Astrocyte of the spinal cord (primary cell): ENCODE results near the gene DBI.

Source experiments
- DNase-seq: peaks from one replicate; pipeline ENCODE4 v3.0.0; 2011; ENCODE audit warnings: low read depth, low spot score
- H3K4me3 ChIP-seq: 2 replicates; pipeline ENCODE4 v1.5.1; 2011; ENCODE audit warnings: low read depth, mild to moderate bottlenecking, low read length, moderate library complexity
- in situ Hi-C: cut with HindIII; loops from 2 replicates; pipeline ENCODE4 v1.10.0; 2017; ENCODE audit warnings: low sequenced_read_pairs
- TF ChIP-seq, protein P1 (sequence below): IDR thresholded peaks from 2 replicates; pipeline ENCODE4 v1.5.1; 2012; ENCODE audit warnings: low read depth, mild to moderate bottlenecking, low read length, inconsistent platforms

DBI gene

DNA sequence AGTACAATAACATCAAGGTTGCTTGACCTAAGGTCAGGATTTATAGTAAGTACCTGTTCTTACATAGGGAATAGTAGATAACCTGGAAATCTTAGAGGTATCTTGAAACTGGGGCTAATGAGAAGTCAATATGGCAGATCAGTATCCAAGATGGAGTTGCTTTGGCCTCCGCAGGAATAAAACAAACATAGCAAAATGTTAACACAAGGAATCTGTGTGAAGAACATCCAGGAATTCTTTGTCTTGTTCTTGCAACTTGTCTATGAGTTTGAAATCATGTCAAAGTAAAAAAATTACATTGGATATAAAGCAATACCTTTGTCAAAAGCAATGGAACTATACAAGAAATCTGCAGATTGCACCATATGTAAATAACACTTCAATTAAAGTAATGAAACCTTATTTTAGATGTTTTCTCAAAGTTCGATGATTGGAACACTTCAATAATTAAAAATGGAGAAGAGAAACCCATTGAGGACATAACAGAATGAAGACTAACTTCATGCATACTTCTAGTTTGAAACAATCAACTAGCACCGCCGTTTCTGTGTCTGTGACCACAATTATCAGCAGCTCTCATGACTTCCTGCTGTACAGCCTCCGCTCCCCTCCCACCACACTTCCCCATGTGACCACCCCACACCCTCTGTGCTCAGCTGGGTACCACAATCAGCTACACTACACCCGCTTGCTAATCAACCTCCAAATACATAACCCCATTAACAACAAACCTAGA lies 27.8 kb upstream of the DBI start:
- no peak for DNase-seq
- H3K4me3 ChIP-seq: no peak overlapping the region
- TF ChIP-seq, protein P1, sequence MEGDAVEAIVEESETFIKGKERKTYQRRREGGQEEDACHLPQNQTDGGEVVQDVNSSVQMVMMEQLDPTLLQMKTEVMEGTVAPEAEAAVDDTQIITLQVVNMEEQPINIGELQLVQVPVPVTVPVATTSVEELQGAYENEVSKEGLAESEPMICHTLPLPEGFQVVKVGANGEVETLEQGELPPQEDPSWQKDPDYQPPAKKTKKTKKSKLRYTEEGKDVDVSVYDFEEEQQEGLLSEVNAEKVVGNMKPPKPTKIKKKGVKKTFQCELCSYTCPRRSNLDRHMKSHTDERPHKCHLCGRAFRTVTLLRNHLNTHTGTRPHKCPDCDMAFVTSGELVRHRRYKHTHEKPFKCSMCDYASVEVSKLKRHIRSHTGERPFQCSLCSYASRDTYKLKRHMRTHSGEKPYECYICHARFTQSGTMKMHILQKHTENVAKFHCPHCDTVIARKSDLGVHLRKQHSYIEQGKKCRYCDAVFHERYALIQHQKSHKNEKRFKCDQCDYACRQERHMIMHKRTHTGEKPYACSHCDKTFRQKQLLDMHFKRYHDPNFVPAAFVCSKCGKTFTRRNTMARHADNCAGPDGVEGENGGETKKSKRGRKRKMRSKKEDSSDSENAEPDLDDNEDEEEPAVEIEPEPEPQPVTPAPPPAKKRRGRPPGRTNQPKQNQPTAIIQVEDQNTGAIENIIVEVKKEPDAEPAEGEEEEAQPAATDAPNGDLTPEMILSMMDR: no peak
- in situ Hi-C loops: no loop called here

DNA sequence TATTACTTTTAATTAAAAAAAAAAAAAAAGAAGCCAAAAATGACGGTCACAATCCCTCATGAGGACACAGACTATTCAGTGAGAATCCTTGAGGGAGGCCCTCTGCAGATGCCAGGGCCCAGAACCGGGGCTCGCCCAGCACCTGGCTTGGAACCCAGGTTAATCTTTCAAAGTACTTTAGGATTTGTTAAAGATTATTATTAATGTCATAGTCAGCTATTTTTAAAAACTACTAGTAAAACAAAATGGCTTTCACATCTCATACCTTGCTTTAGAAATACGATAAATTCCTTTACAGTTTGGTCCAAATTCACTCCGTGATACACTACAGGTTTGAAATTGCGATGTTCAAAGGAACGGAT lies 27.2 kb upstream of the DBI start:
- TF ChIP-seq, protein P1: no peak
- in situ Hi-C loops: no loop called here

DNA sequence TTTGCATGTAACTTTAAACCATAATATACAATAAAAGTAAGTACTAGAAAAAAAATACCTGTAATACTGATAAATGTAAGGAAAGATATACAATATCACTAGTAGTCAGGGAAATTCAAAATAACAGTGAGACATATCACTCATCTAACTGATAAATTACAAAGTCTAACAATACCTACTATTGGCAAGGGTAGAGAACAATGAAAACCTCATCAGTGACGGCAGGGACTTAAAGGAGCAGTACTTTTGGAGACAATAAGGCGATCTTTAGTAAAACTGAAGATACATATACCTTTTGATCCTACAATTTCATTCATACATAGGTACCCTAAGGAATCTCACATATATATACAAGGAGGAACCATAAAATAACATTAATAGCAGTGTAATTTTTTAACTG lies 25.1 kb upstream of the DBI start:
- DNase-seq: no peak
- TF ChIP-seq, protein P1: no peak
- H3K4me3 ChIP-seq: no peak overlapping the region
- in situ Hi-C loops: no loop called here

More for the DNA sequence above, 27.2 kb upstream of the DBI start:
- no peak overlapping the region for H3K4me3 ChIP-seq
- DNase-seq: no peak

DNA sequence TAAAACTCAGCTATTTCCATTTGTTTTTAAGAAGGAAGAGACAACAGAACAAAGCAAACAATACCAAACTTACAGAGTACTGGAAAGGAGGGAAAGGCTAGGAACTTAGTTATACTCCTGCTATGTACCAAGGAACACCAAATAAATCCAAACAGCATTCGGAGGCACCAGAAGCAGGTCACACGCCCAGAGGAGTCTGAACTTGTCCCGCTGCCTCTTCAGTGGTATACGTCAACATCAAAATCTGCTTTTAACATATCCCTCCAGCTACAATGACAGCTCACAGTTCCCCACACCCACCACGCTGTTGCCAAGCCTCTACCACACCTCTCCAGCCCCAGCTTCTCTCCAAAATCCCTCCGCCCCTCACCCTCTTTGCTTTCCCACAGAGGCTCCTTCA lies 17.5 kb upstream of the DBI start:
- H3K4me3 ChIP-seq: no peak overlapping the region
- TF ChIP-seq, protein P1: no peak
- in situ Hi-C loops: no loop called here
- no peak for DNase-seq

DNA sequence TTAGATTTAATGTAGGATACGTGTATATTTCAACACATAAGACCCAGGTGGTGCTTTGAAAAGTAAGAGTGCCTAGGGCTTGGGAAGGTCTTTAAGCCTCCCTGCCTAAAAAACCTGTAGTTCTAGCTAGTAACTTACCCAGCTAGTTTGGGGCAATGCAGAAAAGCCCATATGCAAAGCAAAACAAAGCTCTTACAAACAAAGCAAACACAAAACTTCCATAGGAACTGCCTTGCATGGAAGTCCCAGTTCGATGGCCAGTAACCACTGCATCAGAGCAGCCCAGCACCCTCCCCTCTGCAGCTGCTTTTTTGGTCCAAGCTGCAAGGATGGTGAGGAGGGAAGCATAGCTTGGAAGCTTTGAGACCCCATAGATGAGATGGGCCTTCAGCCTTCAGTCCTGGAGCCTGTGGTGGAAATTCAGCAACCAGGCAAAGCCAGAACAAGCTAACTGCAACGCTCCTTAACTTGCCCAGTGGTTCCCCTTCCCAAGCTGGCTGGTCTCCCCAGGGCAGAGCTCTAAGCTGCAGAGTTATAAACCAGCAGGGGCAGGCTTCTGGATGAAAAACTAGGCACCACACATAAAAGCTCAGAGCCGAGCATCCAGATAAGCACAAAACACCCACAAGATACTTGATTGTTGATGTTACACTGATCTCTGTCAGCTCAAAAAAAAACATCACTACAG lies 16.3 kb upstream of the DBI start:
- in situ Hi-C loops: no loop called here
- no peak overlapping the region for H3K4me3 ChIP-seq
- TF ChIP-seq, protein P1: no peak
- DNase-seq: no peak

DNA sequence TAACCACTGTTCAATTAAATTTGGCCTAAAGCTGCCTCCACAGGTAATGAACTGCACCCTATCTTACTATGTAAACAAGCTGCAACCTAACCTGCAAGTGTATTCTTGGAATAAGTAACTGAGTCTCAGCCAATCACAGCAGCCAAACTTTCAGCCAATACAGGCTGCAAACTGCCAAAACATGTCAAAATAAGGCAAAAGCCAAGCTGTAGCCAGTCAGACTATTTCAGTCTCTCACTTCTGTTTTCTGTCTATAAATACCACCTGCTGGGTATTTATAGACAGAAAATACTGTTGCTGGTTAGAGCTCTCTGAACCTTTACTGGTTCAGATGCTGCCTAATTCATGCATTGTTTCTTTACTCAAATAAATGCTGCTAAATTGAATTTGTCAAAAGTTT lies 14.4 kb upstream of the DBI start:
- H3K4me3 ChIP-seq: no peak overlapping the region
- TF ChIP-seq, protein P1: no peak
- DNase-seq: no peak
- in situ Hi-C loops: no loop called here
